NCI-H2029 treated with DMSO at 0.1 percent for 48 hours (cell line): Measurements from ENCODE around the gene LNX1.

Experiments used
- DNase-seq: peaks from one replicate; lab custom pipeline; 2025; lab: John Stamatoyannopoulos, UW

The LNX1 gene

DNA sequence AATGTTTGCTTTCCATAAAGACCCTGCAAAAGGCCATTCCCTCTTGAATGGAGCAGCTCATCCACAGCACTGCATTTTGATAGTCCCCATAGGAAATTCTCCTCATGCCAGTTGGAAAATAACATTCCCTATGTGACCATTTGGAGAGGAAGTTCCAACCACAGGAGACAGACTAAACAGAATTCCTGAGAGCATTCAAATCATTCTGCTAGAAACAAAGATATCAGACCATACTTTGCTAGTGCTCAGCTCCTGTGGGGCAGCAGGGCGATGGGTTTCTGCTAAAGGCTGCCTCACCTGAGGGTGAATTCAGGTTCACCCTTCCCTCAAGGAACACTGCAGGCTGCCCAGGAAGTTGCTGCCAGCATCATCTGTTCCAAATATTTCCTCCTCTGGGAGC is 58.8 kb downstream of the LNX1 start:
- DNase-seq = no peak

GRCh38 chr4:53531585-53532224 is 59.6 kb downstream of the LNX1 start:
- no peak for DNase-seq

DNA sequence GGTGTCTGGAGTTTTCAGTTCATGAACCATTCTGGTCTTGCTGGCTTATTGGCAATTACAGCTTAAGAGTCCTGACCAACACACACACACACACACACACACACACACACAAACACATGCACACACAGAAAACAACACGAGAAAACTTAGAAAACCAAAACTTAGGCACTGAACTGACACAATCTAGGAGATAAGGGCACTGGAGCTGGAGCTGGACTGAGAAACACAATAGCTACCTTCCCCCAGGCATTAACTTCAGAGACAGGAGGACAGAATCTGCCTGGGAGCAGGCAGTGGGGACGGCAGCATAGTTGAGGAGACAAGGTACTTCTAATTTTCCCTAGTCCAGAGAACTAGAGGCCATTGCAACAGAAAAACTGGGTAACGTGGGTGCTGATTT is 62.3 kb downstream of the LNX1 start:
- no peak for DNase-seq

- DNase-seq = no peak
These were observed 63.4 kb downstream of the LNX1 start for GRCh38 chr4:53527930-53528329.

DNA sequence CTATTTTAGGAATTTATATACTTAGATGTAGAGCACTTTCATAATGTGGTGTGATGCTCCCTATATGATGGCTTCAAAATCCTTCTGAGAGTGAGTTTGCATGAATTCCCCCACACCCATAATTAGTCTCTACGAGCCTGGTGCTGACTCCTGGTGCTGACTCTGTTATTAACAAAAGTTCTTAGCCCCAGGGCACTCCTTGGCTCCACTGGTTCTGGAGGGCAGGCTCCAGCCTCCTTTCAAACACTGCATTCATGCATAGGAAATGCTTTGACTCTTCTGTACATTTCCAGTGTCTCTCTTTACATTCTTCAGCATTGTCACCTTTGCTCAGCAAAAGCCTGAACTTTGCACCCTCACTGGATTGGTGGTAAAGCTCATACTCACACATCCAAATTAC is 64.0 kb downstream of the LNX1 start:
- no peak for DNase-seq

DNA sequence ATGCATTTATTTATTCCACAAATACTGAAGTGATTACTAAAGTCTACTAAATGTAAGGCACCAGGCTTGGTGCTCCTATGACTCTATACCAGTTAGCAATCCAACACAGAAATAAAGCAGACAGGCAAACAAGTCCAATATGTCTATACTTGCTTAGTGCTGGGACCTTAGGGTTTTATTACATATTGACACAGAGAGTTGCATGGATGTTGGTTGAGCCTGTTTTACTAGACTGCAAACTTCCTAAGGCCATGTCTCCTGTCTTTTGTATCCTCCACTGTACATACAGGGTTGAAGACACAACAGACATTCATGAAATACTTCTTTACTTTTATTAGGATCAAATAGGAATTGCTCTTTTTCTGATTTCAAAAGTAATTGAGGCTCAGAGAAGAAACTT is 69.0 kb downstream of the LNX1 start:
- DNase-seq = no peak

DNA sequence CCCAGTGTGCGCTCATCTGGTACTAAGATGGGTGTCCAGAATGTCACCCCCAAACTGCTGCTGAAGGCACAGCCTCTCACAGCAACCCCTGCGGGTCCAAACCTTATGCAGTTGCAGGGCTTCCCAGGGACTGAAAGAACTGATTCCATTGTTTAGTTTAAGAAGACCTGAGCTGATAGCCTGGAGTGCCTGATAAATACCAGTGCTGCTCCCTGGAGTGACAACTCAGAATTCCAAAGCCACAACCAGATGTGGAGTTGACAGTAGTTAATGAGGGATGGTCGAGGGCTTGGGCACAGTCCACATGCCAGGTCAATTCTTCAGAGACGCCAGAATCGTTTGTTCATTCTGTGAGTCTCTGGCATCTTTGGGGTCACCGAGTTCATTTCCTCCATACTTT is 71.2 kb downstream of the LNX1 start:
- DNase-seq = no peak

- no peak for DNase-seq
These were observed 72.5 kb downstream of the LNX1 start for GRCh38 chr4:53518807-53519206.

DNA sequence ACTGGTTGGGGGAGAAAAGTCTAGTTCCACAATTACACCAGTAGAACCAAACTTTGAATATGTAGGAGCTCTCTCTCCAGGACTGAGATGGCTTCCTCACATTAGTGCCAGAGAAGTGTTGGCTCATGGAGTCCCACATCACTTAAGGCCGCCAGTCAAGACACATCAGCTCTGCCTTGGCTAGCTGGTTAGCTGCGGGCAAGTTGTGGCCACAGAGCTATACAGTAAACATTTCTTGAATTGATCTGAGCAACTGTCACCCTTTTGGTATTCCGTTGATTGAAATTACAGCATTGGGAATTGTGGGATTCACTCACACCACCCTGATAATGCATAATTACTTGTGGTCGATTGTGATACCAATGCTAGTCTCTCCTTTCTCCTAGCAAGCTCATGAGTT is 76.2 kb downstream of the LNX1 start:
- DNase-seq = no peak

- DNase-seq = no peak
These were observed 76.8 kb downstream of the LNX1 start for GRCh38 chr4:53514509-53514908.

DNA sequence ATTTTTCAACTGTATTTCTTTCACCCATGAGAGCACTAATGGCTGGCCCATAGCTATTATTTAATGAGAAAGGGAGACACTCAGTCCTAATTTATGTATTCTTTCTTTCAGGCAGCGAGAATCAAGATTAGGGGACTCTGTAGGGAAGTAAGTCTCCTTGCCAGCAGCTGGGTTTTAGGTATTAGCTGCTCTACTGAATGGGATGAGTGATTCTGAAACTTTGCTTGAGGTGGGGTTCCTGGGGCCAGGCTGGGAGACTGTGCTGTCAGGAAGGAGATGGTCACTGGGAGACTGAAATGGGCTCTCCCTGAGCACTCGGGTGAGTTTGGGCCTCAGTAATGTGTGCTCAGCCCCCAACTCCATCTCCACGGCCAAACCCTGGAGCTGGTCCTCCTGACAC is 78.7 kb downstream of the LNX1 start:
- no peak for DNase-seq

GRCh38 chr4:53511014-53511413 is 80.3 kb downstream of the LNX1 start:
- no peak for DNase-seq

- DNase-seq = no peak
These were observed 81.0 kb downstream of the LNX1 start for GRCh38 chr4:53510321-53510720.

- no peak for DNase-seq
These were observed 82.8 kb downstream of the LNX1 start for GRCh38 chr4:53508446-53508845.

- peak; percentile 44 for DNase-seq
These were observed 83.5 kb downstream of the LNX1 start for GRCh38 chr4:53507671-53508286.

DNA sequence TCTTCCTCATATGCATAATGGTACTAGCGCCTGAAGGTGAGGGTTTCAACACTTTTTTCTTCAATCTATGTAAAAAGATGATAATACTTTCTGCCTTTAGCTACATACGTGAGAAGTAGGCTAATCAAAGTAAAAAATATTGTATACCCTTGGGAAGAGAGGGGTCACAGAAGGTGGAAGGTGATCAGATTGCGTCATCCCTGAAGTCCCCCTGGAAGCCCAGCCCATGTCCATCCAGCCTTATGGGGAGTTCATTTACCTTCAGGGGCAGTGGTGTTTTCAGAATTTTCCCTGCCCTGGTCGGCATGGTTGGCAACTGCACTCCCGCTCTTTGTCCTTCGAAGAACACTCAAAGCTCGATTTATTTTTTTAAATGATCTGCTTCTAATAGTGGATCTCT is 84.2 kb downstream of the LNX1 start:
- DNase-seq = no peak

DNA sequence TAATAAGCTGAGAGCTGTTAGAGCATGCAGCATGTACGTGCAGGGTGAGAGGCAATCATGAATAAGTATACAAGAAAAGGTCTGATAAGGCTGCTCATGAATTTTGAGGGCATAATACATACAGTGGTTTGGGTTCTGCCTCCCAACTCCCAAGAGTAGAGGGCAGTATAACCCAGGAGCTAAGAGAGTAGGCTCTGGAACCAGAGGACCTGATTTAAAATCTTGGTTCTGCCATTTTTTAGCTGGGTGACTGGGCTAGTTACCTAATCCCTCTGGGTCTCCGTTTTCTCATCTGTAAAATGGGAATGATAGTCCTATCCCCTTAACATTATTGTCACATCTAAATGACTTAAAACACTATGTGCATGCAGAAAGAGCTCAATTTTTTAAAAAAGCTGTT is 85.3 kb downstream of the LNX1 start:
- no peak for DNase-seq

DNA sequence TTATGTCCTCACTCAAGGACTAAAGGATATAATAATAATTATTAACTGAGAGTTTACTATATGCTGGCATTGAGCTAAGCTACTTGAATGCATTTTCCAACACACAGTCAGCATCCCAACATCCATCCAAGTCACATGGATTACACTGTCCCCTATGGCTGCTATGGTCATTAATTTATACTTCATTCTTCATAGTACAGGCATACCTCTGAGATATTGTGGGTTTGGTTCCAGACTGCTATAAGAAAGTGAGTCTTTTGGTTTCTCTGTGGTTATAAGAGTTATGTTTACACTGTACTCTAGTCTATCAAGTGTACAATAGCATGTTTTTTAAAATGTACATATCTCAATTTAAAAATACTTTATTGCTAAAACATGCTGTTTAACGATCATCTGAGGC is 89.2 kb downstream of the LNX1 start:
- no peak for DNase-seq

DNA sequence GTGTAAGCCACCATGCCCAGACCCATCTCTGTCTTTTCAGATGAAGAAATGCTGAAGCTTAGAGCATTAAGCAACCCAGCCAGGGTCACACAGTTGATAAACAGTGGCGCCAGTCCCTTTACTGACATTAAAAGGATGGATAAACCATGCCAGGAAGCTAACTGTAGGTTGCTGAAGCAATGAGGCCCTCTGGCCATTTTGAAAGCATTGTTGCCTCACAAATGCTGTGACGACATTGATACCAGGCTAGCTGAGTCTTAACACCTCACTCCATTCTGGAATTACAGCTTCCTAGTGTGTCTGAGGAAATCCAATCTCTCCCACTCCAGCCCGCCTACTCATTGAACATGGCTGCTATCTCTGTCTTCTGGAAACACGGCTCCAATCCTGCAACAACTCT is 89.7 kb downstream of the LNX1 start:
- no peak for DNase-seq

DNA sequence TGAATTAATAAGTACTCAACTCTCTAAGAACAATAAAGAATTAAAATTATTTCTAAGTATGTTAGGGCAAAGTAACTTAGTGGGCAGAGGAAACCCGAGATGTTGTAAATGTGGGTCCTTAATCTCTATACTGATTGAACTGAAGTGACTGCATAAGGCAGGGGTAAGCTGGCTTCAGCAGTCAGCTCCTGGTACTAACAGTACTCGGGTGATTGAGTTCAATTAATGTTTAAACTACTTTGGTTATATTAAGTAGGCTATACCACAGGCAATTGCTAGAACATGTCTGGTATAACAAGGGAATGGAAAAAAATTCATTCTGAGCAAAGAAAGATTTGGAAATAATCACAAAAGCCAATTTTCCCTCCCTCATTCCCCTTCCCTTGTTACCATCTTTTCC is 90.7 kb downstream of the LNX1 start:
- no peak for DNase-seq

DNA sequence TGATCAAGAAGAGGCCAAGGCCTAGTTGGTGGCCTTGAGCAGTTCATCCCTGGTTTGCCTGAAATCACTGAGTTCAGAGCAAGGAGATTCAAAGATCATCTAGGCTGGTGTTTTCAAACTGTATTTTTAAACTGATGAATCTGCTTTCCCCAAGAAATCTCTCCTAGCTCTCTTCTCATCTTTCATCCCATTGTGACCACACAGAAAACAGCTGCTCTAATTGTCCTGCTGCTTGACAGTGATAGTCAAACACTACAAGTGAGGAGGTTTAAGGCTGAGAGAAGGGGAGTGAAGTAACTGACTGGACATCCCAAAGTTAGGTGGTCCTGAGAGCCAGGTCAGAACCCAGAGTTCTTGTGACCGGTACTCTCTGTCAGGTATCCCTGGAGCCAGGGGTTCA is 91.5 kb downstream of the LNX1 start:
- no peak for DNase-seq

DNA sequence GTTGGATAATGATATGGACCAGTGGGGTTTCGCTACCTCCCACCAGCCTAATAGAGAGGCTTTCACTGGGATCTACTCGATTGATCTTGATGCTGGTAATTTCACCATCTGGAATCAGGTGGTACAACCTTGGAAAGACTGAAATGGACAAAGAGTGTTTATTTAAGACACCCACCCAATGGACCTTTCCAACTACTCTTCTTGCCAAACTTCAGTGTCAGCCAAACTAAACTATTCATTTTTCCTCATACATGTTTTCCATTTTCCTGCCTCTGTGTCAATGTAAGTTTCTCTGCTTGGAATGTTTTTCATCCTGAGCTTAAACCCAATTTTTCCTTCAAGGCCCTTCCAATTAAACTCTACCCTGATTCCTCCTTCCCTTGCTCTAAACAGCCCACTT is 92.6 kb downstream of the LNX1 start:
- no peak for DNase-seq

DNA sequence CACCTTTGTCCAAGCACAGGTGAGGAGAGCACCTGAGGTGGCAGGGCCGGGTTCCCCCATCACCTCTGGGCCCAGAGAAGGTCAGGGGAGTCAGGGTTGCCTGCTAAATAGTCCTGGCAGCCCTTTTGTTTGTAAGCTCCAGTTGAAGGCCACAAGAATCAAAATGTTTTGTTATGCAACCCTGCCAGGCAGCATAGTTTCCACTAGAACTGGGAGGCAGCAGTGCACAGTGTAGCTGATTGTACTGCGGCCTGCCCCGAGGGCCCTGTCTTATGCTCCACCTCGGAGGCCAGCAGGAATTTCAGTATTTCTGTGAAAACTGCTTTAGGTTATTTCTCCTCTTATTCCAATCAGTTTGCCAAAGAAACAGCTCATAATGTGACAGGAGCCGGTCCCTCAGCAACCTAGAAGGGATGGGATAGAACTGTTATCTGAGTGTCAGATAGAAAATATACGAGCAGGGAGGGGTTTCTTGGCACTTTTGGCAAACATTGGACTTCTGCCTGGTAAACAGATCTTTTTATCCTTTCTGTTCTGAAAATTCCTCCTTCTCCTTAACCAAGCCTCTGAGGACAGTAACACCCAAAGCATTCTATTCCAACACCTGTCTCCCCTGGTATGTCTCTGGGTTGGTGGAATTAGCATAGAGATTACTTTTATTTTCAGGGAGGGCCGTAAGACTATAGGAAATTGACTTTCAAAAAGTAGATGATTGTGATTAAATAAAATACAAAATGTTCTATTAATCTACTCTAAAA is 93.6 kb downstream of the LNX1 start:
- no peak for DNase-seq

DNA sequence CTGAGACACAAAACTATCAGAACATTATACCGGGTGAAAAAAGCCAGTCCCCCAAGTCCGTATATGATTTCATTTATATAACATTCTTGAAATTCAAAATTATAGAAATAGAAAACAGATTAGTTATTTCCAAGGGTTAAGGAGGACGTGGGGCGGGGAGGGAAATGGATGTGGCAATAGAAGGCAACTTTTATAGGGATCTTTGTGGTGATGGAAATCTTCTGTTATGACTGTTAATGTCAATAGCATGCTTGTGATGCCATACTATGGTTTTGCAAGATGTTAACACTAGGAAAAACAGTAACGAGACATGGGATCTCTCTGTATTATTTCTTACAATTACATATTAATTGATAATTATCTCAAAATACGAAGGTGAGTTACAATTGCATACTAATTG is 96.4 kb downstream of the LNX1 start:
- no peak for DNase-seq
